ENCODE results near the gene WWTR1. TPM values are rescaled to one million over a fixed set of nuclear protein-coding genes. Genes with fewer than 3 reads are reported as not detected.

The WWTR1 gene
- total RNA-seq, 1 donor from 2014 or later, result 39.1 TPM

DNA sequence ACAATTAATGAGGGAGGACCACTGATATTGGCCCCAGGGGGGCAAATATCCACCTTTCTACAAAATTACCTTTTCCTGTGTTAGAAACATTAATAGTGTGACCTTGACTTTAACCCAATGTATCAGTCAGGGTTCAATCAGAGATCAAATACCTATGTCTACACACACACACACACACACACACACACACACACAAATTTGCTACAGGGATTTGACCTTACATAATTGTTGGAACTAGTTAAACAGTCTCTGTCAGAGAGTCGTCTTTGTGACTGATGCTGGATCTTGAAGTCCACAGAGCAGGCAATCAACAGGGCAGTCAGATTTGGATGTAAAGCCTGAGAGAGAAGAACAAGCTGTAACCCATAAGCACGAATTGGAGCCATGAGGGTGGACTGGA is 150.9 kb downstream of the WWTR1 start:
- no peaks in the 10 kb centered on the region for H3K36me3 ChIP-seq
- intact Hi-C loops (cut with micrococcal nuclease), result no loop called here
- H3K27ac ChIP-seq (replicated peaks), result no peak overlapping the region
- no peak overlapping the region for H3K4me3 ChIP-seq
- H3K27me3 ChIP-seq (ENCODE audit: low read depth), result no peaks in the 10 kb centered on the region
- H3K9me3 ChIP-seq (replicated peaks), result no peaks in the 10 kb centered on the region
- TF ChIP-seq, protein P1, sequence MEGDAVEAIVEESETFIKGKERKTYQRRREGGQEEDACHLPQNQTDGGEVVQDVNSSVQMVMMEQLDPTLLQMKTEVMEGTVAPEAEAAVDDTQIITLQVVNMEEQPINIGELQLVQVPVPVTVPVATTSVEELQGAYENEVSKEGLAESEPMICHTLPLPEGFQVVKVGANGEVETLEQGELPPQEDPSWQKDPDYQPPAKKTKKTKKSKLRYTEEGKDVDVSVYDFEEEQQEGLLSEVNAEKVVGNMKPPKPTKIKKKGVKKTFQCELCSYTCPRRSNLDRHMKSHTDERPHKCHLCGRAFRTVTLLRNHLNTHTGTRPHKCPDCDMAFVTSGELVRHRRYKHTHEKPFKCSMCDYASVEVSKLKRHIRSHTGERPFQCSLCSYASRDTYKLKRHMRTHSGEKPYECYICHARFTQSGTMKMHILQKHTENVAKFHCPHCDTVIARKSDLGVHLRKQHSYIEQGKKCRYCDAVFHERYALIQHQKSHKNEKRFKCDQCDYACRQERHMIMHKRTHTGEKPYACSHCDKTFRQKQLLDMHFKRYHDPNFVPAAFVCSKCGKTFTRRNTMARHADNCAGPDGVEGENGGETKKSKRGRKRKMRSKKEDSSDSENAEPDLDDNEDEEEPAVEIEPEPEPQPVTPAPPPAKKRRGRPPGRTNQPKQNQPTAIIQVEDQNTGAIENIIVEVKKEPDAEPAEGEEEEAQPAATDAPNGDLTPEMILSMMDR (IDR thresholded peaks at IDR 0.05; ENCODE audit: borderline replicate concordance), result no peak
- DNase-seq, result no peak
- peaks cover 14% of the 10 kb centered on the region for H3K4me1 ChIP-seq

DNA sequence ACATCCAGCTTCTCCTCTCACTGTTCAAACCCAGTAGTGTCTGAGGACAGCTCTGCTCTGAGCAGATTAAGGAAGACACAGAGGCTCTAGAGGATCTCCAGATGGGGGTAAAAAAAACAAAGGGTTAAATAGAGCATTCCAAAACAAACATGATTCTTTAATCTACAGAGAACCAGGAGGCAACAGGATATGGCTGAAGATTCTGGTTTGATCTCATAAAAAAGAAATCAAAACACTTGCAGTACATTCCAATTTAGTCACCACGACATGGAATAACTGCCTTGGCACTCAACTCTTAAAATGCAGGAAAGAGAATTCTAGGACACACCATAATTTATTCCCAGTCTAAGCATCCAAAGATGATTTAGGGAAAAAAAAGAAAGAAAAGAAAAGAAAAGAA is 151.3 kb downstream of the WWTR1 start:
- Histone ChIP-seq H3K27ac (replicated peaks) (no peak overlapping the region), H3K4me1 (peaks cover 14% of the 10 kb centered on the region), H3K9me3 (replicated peaks) (no peaks in the 10 kb centered on the region), H3K36me3 (no peaks in the 10 kb centered on the region), H3K4me3 (no peak overlapping the region), H3K27me3 (ENCODE audit: low read depth) (no peaks in the 10 kb centered on the region)
- TF ChIP-seq, protein P1 (IDR thresholded peaks at IDR 0.05; ENCODE audit: borderline replicate concordance), result no peak
- no peak for DNase-seq
- intact Hi-C loops (cut with micrococcal nuclease), result no loop called here

DNA sequence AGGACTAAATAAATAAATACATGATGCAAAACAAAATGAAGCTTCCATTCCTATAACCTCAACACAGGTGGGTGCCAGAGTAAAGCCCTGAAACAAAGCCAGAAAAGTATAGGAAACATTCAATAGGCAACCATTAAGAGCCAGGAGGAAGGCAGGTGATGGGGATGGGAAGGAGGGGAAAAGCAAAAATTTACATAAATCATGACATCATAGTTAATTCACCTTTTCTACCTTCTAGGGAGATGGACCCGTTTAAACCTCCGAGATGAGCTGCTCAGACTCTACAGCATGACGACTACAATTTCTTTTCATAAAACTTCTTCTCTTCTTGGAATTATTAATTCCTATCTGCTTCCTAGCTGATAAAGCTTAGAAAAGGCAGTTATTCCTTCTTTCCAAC is 155.4 kb downstream of the WWTR1 start:
- Histone ChIP-seq H3K27ac (replicated peaks) (no peak overlapping the region), H3K4me1 (peaks cover 4% of the 10 kb centered on the region), H3K9me3 (replicated peaks) (no peaks in the 10 kb centered on the region), H3K4me3 (no peak overlapping the region), H3K36me3 (no peaks in the 10 kb centered on the region), H3K27me3 (ENCODE audit: low read depth) (no peaks in the 10 kb centered on the region)
- intact Hi-C loops (cut with micrococcal nuclease), result no loop called here
- TF ChIP-seq, protein P1 (IDR thresholded peaks at IDR 0.05; ENCODE audit: borderline replicate concordance), result no peak
- DNase-seq, result no peak

DNA sequence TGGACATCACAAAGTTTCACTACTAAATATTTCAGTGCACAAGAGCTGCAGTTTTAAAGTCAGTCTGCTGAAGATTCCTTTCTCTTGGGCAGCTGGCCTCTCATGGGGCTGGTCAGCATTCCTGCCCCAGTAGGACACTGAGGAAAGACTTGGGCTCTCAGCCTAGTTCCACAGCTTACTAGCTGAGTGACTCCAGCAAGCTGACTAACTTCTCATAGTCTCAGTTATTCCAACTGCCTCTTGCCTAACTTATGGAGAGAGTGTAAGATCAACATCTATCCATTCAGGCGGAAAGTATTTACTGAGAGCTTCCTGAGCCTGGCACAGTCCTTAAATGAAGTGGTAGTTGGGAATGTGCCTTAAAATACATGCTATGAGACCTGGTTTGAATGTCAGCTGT is 156.3 kb downstream of the WWTR1 start:
- no peak for DNase-seq
- intact Hi-C loops (cut with micrococcal nuclease), result no loop called here
- H3K4me3 ChIP-seq, result no peak overlapping the region
- no peaks in the 10 kb centered on the region for H3K36me3 ChIP-seq
- H3K27ac ChIP-seq (replicated peaks), result no peak overlapping the region
- H3K4me1 ChIP-seq, result no peaks in the 10 kb centered on the region
- H3K9me3 ChIP-seq (replicated peaks), result no peaks in the 10 kb centered on the region
- H3K27me3 ChIP-seq (ENCODE audit: low read depth), result no peaks in the 10 kb centered on the region
- TF ChIP-seq, protein P1 (IDR thresholded peaks at IDR 0.05; ENCODE audit: borderline replicate concordance), result no peak

DNA sequence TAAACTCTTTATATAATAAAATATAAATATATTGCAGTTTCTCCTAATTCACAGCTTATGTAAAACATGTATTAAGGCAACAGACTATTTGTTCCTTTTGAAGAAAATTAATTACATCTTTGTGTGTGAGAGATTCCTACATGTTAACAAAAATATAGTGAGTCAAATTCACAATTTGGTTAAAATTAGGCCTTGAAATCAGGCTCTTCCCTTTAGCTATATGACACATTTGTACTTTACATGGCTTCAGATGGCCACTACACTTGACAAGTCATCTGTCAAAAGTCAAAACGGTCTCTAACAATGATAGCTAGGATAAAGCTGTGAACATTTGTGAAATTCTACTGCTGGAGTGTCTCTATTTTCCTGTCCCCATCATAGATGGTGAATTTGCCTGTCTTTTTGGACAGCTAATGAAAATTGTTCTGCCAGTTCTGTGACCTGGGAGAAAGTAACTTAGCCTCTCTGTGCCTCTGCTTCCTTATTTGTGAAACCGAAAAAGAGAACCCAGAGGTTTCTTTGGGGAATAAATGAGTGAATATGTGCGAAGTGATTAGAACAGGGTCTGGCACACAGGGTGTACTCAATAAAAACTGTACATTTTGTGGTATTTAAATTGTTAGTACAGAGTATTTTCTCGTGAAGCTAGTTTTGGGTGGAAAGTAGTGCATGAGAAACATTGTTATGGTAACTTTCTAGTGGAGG is 159.7 kb downstream of the WWTR1 start:
- TF ChIP-seq, protein P1 (IDR thresholded peaks at IDR 0.05; ENCODE audit: borderline replicate concordance), result no peak
- intact Hi-C loops (cut with micrococcal nuclease), result no loop called here
- no peaks in the 10 kb centered on the region for H3K36me3 ChIP-seq
- H3K4me3 ChIP-seq, result no peak overlapping the region
- H3K4me1 ChIP-seq, result no peaks in the 10 kb centered on the region
- peaks cover 7% of the 10 kb centered on the region for H3K27me3 ChIP-seq (ENCODE audit: low read depth)
- no peak overlapping the region for H3K27ac ChIP-seq (replicated peaks)
- DNase-seq, result no peak
- H3K9me3 ChIP-seq (replicated peaks), result no peaks in the 10 kb centered on the region
